DND-41 (cell line): ENCODE results near the gene SPTSSB.

Experiments
- CTCF ChIP-seq: IDR thresholded peaks from 2 replicates; pipeline ENCODE4 v1.5.1; 2012; ENCODE audit warnings: borderline replicate concordance, low read length, moderate library complexity, mild to moderate bottlenecking; ENCODE audit not compliant: poor library complexity, severe bottlenecking; ENCODE audit errors: extremely low read depth
- EZH2 ChIP-seq: IDR thresholded peaks from 3 replicates; pipeline ENCODE4 v1.6.1; 2012; ENCODE audit warnings: borderline replicate concordance, low read depth, mild to moderate bottlenecking, moderate library complexity, low read length, inconsistent platforms; ENCODE audit not compliant: severe bottlenecking

DNA sequence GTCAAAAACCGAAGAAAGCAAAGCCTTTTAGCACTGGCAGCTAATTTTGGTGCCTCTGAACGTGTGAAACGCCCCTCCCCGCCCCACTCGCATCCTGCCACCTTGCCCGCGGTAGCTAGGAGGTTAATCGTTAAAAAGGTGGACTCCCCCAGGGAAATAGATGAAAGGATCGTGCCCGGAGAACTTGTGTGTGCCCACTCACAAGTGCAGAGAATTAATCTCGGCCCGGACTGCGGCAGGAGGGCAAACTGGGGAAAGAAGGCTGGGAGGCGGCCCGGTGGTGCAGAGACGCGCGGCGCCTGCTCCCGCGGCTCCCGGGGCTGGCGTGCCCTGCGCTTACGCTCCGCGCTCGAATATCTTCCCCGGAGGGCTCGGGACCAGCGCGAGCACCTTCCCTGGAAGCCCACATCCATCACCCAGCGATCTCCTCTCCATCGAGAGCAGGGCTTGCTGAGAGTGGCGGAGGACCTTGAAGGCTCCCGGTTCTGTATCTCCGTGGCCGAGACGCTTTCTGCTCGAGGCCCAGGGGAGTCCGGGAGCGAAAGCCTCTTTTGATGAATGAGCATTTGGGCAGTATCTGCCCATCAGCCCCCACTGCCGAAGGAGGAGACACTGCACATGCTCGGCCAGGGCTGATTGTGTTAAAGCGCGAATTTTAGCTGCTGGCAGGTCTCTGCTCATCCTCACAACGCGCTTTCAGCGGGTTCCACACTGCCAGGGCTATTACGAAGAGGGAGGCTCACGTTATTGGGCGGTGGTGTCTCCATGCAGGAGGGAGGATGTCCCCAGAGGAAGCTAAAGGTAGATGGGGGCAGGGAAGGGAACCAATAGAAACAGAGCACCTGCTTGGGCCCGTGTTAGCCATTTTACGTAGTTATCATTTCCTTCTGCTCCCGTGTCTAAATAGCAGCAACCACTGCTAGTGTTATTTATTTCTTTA, 1.3 kb upstream of the SPTSSB start:
- TF ChIP-seq CTCF = no peak
- no peak for TF ChIP-seq EZH2
